H1 (cell line): ENCODE results near the gene TMEM181. TPM values are rescaled to one million over a fixed set of nuclear protein-coding genes. Genes with fewer than 3 reads are reported as not detected.
A peak's percentile ranks its signal among the peaks of the same experiment; 100 is the strongest.

Source experiments
- CTCF ChIA-PET: fragments of 300-600 bp; sonication (Branson Sonifier 250); formaldehyde crosslinking; loops from one replicate; lab custom pipeline; 2021; ENCODE audit not compliant: partially characterized antibody; lab: Charles Lee
- POLR2A ChIA-PET: fragments of 300-600 bp; sonication (Branson Sonifier 250); formaldehyde crosslinking; loops from one replicate; lab custom pipeline; 2021; ENCODE audit warnings: inconsistent platforms; ENCODE audit not compliant: partially characterized antibody; lab: Charles Lee
- DNase-seq, 2 experiments: peaks; one replicate each; pipeline versions ENCODE4 v3.0.0 to v3.0.0-alpha.2; 2010 to 2022; ENCODE audit warnings: low spot score in 2 of 2, low read depth in 1 of 2, mixed read lengths in 1 of 2
- FAIRE-seq: peaks from 2 replicates; lab custom pipeline; 2011; peaks lifted over from hg19 to GRCh38; lab: Jason Lieb, UNC
- H2AFZ ChIP-seq: 2 replicates; pipeline ENCODE4 v1.8.1; 2012; ENCODE audit warnings: low read length, inconsistent platforms
- H2AK5ac ChIP-seq: 2 replicates; pipeline ENCODE4 v1.6.1; 2013; ENCODE audit warnings: low read depth, low read length
- H2BK120ac ChIP-seq: replicated peaks from 2 replicates; pipeline ENCODE3; 2013; ENCODE audit warnings: low read depth, low read length, inconsistent platforms
- H2BK12ac ChIP-seq: 2 replicates; pipeline ENCODE4 v1.6.1; 2013; ENCODE audit warnings: low read depth, low read length
- H2BK15ac ChIP-seq: 2 replicates; pipeline ENCODE4 v1.6.1; 2013; ENCODE audit warnings: low read length
- H2BK20ac ChIP-seq: 2 replicates; pipeline ENCODE4 v1.6.1; 2013; ENCODE audit warnings: low read length
- H2BK5ac ChIP-seq: 2 replicates; pipeline ENCODE4 v1.6.1; 2013; ENCODE audit warnings: low read depth, low read length
- H3K14ac ChIP-seq: 2 replicates; pipeline ENCODE4 v1.6.1; 2013; ENCODE audit warnings: inconsistent platforms; ENCODE audit not compliant: insufficient read length
- H3K18ac ChIP-seq: 2 replicates; pipeline ENCODE4 v1.6.1; 2013; ENCODE audit warnings: low read length; ENCODE audit errors: extremely low read depth
- H3K23ac ChIP-seq: 2 replicates; pipeline ENCODE4 v1.6.1; 2013; ENCODE audit warnings: inconsistent platforms; ENCODE audit not compliant: insufficient read length
- H3K23me2 ChIP-seq: 2 replicates; pipeline ENCODE4 v1.6.1; 2013; ENCODE audit warnings: low read depth, low read length
- H3K27ac ChIP-seq: 2 replicates; pipeline ENCODE4 v1.6.1; 2011; ENCODE audit warnings: low read depth, low read length, inconsistent platforms
- H3K27me3 ChIP-seq, 4 experiments: replicated peaks in 1 of 4; 1 replicate in 1 of 4; 2 replicates in 3 of 4; pipeline versions ENCODE4 v1.6.1 to v1.8.1; 2011 to 2013; ENCODE audit warnings: low read length in 3 of 4, mild to moderate bottlenecking in 3 of 4, inconsistent platforms in 2 of 4, mixed read lengths in 2 of 4, moderate library complexity in 1 of 4; ENCODE audit not compliant: control insufficient read depth in 3 of 4, insufficient read depth in 3 of 4; ENCODE audit errors: extremely low read depth in 1 of 4
- H3K36me3 ChIP-seq, 4 experiments: 2 replicates each; pipeline versions ENCODE4 v1.6.1 to v1.8.1; 2011 to 2013; ENCODE audit warnings: mild to moderate bottlenecking in 4 of 4, low read length in 3 of 4, moderate library complexity in 2 of 4, control low read depth in 1 of 4, inconsistent platforms in 1 of 4; ENCODE audit not compliant: insufficient read depth in 4 of 4, control insufficient read depth in 2 of 4
- H3K4ac ChIP-seq: replicated peaks from 2 replicates; pipeline ENCODE3; 2013; ENCODE audit warnings: low read length, low read depth, mixed read lengths, inconsistent platforms; ENCODE audit not compliant: insufficient read length
- H3K4me1 ChIP-seq, 4 experiments: replicated peaks in 1 of 4; 1 replicate in 1 of 4; 2 replicates in 3 of 4; pipeline versions ENCODE4 v1.6.1 to v1.8.1; 2011 to 2013; ENCODE audit warnings: low read length in 3 of 4, inconsistent platforms in 2 of 4, mixed read lengths in 1 of 4; ENCODE audit not compliant: insufficient read depth in 4 of 4, control insufficient read depth in 3 of 4
- H3K4me2 ChIP-seq, 2 experiments: 2 replicates each; pipeline versions ENCODE4 v1.6.1 to v1.8.1; 2011 to 2013; ENCODE audit warnings: low read depth in 2 of 2, low read length in 2 of 2, control low read depth in 1 of 2, inconsistent platforms in 1 of 2, mild to moderate bottlenecking in 1 of 2; ENCODE audit not compliant: insufficient read depth in 1 of 2
- H3K4me3 ChIP-seq, 4 experiments: fragments of 200-600, 300-600 bp in 1 of 4; sonication (generic), shearing (Covaris generic), sonication (Bioruptor Twin) in 1 of 4; 2 replicates each; pipeline versions ENCODE4 v1.5.1 to v1.8.1; 2011 to 2016; ENCODE audit warnings: low read length in 4 of 4, low read depth in 3 of 4, control low read depth in 2 of 4, inconsistent platforms in 2 of 4, mild to moderate bottlenecking in 2 of 4, mixed read lengths in 1 of 4, moderate library complexity in 1 of 4; ENCODE audit not compliant: insufficient read depth in 2 of 4; ENCODE audit errors: extremely low read depth in 1 of 4
- H3K56ac ChIP-seq: replicated peaks from 2 replicates; pipeline ENCODE3; 2013; ENCODE audit warnings: low read depth, mild to moderate bottlenecking, mixed read lengths, low read length, inconsistent platforms; ENCODE audit not compliant: insufficient read length
- H3K79me1 ChIP-seq: 2 replicates; pipeline ENCODE4 v1.6.1; 2013; ENCODE audit warnings: low read depth, low read length, control low read depth
- H3K79me2 ChIP-seq, 2 experiments: 2 replicates each; pipeline versions ENCODE4 v1.6.1 to v1.8.1; 2012 to 2013; ENCODE audit warnings: low read length in 2 of 2, mild to moderate bottlenecking in 2 of 2, inconsistent platforms in 1 of 2; ENCODE audit not compliant: insufficient read depth in 2 of 2, control insufficient read depth in 1 of 2
- H3K9ac ChIP-seq, 4 experiments: replicated peaks in 1 of 4; 1 replicate in 1 of 4; 2 replicates in 3 of 4; pipeline versions ENCODE4 v1.6.1 to v1.8.1; 2011 to 2013; ENCODE audit warnings: low read depth in 3 of 4, low read length in 3 of 4, control low read depth in 2 of 4, mild to moderate bottlenecking in 2 of 4, moderate library complexity in 2 of 4, inconsistent platforms in 1 of 4; ENCODE audit errors: extremely low read depth in 1 of 4
- H3K9me3 ChIP-seq, 2 experiments: 2 replicates each; pipeline versions ENCODE4 v1.6.1 to v1.8.1; 2012 to 2013; ENCODE audit warnings: mild to moderate bottlenecking in 2 of 2, moderate library complexity in 2 of 2, control low read depth in 1 of 2, inconsistent platforms in 1 of 2, low read depth in 1 of 2, low read length in 1 of 2, mixed read lengths in 1 of 2; ENCODE audit not compliant: insufficient read depth in 2 of 2
- H4K20me1 ChIP-seq, 2 experiments: replicated peaks in 1 of 2; 2 replicates each; pipeline versions ENCODE3 to v1.8.1; 2011 to 2013; ENCODE audit warnings: inconsistent platforms in 2 of 2, low read length in 2 of 2, mild to moderate bottlenecking in 1 of 2; ENCODE audit not compliant: insufficient read depth in 2 of 2, control insufficient read depth in 1 of 2
- H4K5ac ChIP-seq: 2 replicates; pipeline ENCODE4 v1.6.1; 2013; ENCODE audit warnings: low read length, low read depth, mixed read lengths, inconsistent platforms; ENCODE audit not compliant: insufficient read length
- H4K8ac ChIP-seq: 2 replicates; pipeline ENCODE4 v1.8.0; 2013; ENCODE audit warnings: mild to moderate bottlenecking, moderate library complexity, low read length, inconsistent platforms; ENCODE audit not compliant: insufficient read depth; ENCODE audit errors: extremely low read depth
- H4K91ac ChIP-seq: replicated peaks from 2 replicates; pipeline ENCODE3; 2013; ENCODE audit warnings: low read length, mixed read lengths, inconsistent platforms; ENCODE audit not compliant: insufficient read length
- CHD2 ChIP-seq: IDR thresholded peaks from 2 replicates; pipeline ENCODE4 v1.6.1; 2012; ENCODE audit warnings: low read length, improper control_type of control experiment
- EZH2 ChIP-seq: fragments of 200-600 bp; sonication (generic); IDR thresholded peaks from 2 replicates; pipeline ENCODE4 v1.7.1; 2012; ENCODE audit warnings: low read depth, mild to moderate bottlenecking, moderate library complexity, low read length, inconsistent platforms; ENCODE audit not compliant: severe bottlenecking
- WGBS, 2 experiments: shearing (Covaris generic) in 1 of 2; methylation state at CpG; one replicate each; pipeline versions ENCODE4 v1.1.6 to v1.1.7; 2013 to 2015; ENCODE audit warnings: low lambda C conversion rate in 2 of 2, mixed read lengths in 2 of 2, inconsistent platforms in 1 of 2, low coverage in 1 of 2, missing lambda C conversion rate in 1 of 2; ENCODE audit not compliant: insufficient replicate concordance in 2 of 2, insufficient coverage in 1 of 2, insufficient read length in 1 of 2; ENCODE audit errors: extremely low coverage in 1 of 2, missing lambda C conversion rate in 1 of 2; 5-methylcytosine and 5-hydroxymethylcytosine counted together
- polyA plus RNA-seq, 7 experiments: library from polyadenylated mRNA; depleted of rRNA in 3 of 7; stranded (reverse) in 5 of 7; unstranded in 2 of 7; fragments of >200 nt in 5 of 7; fragments of 200-250 nt in 2 of 7; gene quantifications; 1 replicate in 5 of 7; 2 replicates in 1 of 7; 4 replicates in 1 of 7; pipeline versions ENCODE4 v1.2.1 to v1.2.3, GENCODE V29; 2011 to 2013; ENCODE audit warnings: missing spikeins in 2 of 7, mixed read lengths in 2 of 7
- total RNA-seq: library from RNA; stranded (reverse); fragmentation: NEBNext Ultra II Directional; extraction: Animal tissue kit (Norgen Biotek cat#: 25700); gene quantifications from 2 replicates; pipeline ENCODE4 v1.2.1, GENCODE V29; 2021

The TMEM181 gene
- total and polyA plus RNA-seq, 2 of the 8 experiments (the other 6 are each of a cell fraction or from before 2014, with no cell fraction given): 8.6 to 19.0 TPM

- H2BK20ac ChIP-seq: no peak overlapping the region
- H3K79me1 ChIP-seq: no peaks in the 10 kb centered on the region; the same call in 1 of the 2 replicates
- no peak overlapping the region for H2BK15ac ChIP-seq
- TF ChIP-seq EZH2: no peak
- TF ChIP-seq CHD2: no peak
- H3K23ac ChIP-seq: no peak overlapping the region
- no peak for FAIRE-seq
- H3K4ac ChIP-seq: no peak overlapping the region
- H2BK12ac ChIP-seq: no peak overlapping the region
- H4K20me1 ChIP-seq: peaks cover 0 to 2% of the 10 kb centered on the region in 2 experiments
- H2AK5ac ChIP-seq: no peak overlapping the region
- no peak for DNase-seq
- H3K79me2 ChIP-seq: peaks cover 0 to 6% of the 10 kb centered on the region in 2 experiments; a peak in 1 of 4 replicates
- WGBS, 2 experiments: 85% methylated on average over 13 of the region's 13 CpGs; no CpG with 5 or more reads in 1 of the 2 experiments
- H4K91ac ChIP-seq: no peak overlapping the region
- no peaks in the 10 kb centered on the region for H3K23me2 ChIP-seq
- H3K18ac ChIP-seq: no peak overlapping the region
- H3K36me3 ChIP-seq: peaks cover 17 to 45% (median 32%) of the 10 kb centered on the region in 4 experiments
- POLR2A ChIA-PET: interaction anchor here (1.0 to 1.2 kb wide), 2 partner anchors 13 to 72 kb away, joined by 4 to 5 read pairs; no protein-coding TSS in a partner anchor
- H2BK120ac ChIP-seq: no peak overlapping the region
- peaks cover 7 to 15% (median 10%) of the 10 kb centered on the region in 4 experiments; a peak in 5 of 7 replicates for H3K4me1 ChIP-seq
- H3K4me2 ChIP-seq: no peak overlapping the region
- H3K14ac ChIP-seq: no peak overlapping the region
- no peak overlapping the region for H2BK5ac ChIP-seq
- H4K5ac ChIP-seq: no peak overlapping the region
- CTCF ChIA-PET: interaction anchor here (1.0 to 2.8 kb wide), 3 partner anchors 10 to 82 kb away, joined by 3 to 11 read pairs (median 3); no protein-coding TSS in a partner anchor
- H3K4me3 ChIP-seq: no peak overlapping the region
- no peak overlapping the region for H3K56ac ChIP-seq
- H3K27me3 ChIP-seq: no peaks in the 10 kb centered on the region
- no peak overlapping the region for H4K8ac ChIP-seq
- no peak overlapping the region for H2AFZ ChIP-seq
- H3K9me3 ChIP-seq: no peaks in the 10 kb centered on the region
- H3K27ac ChIP-seq: 0 out of 2 replicates have a peak overlapping the region, but pooled peaks have one; percentile 36
- H3K9ac ChIP-seq: no peak overlapping the region
Measured at GRCh38 chr6:158609455-158610155, 49.7 kb downstream of the TMEM181 start.
